ENCODE data around the gene MCFD2. TPM values are rescaled to one million over a fixed set of nuclear protein-coding genes. Genes with fewer than 3 reads are reported as not detected.

MCFD2 gene
- polyA plus RNA-seq, 1 donor (not counting 4 experiments of a cell fraction or from before 2014, with no cell fraction given): 132 TPM

DNA sequence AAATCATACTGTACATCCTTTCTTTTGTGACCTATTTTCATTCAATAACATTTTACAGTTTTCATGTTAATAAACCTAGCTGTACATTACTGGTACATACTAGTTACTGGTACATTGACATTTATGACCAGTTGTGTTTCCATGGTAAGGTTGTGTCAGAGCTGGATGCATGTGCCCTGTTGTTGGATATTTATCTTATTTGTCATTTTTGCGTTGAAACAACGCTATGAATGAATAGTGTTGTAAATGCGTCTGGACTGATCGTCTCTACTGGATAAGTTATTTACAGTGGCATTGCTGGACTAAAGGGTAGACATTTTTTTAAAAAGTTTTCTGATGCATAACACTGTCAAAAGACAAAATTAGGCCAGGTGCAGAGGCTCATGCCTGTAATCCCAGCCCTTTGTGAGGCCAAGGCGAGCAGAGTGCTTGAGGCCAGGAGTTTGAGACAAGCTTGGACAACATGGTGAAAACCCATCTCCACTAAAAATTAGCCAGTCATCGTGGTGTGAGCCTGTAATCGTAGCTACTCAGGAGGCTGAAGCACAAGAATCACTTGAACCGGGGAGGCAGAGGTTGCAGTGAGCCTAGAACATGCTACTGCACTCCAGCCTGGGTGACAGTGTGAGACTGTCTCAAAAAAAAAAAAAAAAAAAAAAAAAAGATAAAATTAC lies 40.2 kb downstream of the MCFD2 start:
- no peaks in the 10 kb centered on the region for H3K36me3 ChIP-seq (ENCODE audit: control insufficient read depth in 2 of 2, extremely low read depth in 1 of 2, insufficient read depth in 2 of 2, low read length in 2 of 2)
- TF ChIP-seq CTCF (optimal IDR thresholded peaks at IDR 0.05 in 1 of 3, IDR thresholded peaks at IDR 0.05 in 1 of 3, conservative IDR thresholded peaks at IDR 0.05 in 1 of 3; ENCODE audit: extremely low read depth in 1 of 3, insufficient read depth in 2 of 3, low read length in 3 of 3) (no peak), EZH2 (IDR thresholded peaks at IDR 0.05; ENCODE audit: low read length) (no peak)
- H3K9me1 ChIP-seq (ENCODE audit: control insufficient read depth, extremely low read depth, insufficient read depth, low read length): no peaks in the 10 kb centered on the region
- no peak overlapping the region for H3K9ac ChIP-seq (ENCODE audit: control insufficient read depth, extremely low read depth, insufficient read depth, low read length)
- H3K4me1 ChIP-seq (ENCODE audit: control insufficient read depth, extremely low read depth, insufficient read depth, low read length): peaks cover 18% of the 10 kb centered on the region
- DNase-seq (ENCODE audit: low read depth, low spot score): no peak
- H2AFZ ChIP-seq (ENCODE audit: control insufficient read depth, low read length): no peak overlapping the region
- no peaks in the 10 kb centered on the region for H4K20me1 ChIP-seq (ENCODE audit: control insufficient read depth, extremely low read depth, insufficient read depth, low read length)
- no peak for FAIRE-seq
- dilution Hi-C loops (cut with MboI; ENCODE audit: extremely low pct_ligation_motif_present, low sequenced_read_pairs): no loop called here
- H3K4me2 ChIP-seq (ENCODE audit: control insufficient read depth, extremely low read depth, insufficient read depth, low read depth, low read length): no peak overlapping the region
- H3K79me2 ChIP-seq (ENCODE audit: control insufficient read depth, insufficient read depth, low read length): no peaks in the 10 kb centered on the region
- no peaks in the 10 kb centered on the region for H3K9me3 ChIP-seq (ENCODE audit: control insufficient read depth, low read depth, low read length)
- H3K27me3 ChIP-seq (ENCODE audit: control insufficient read depth, extremely low read depth, insufficient read depth, low read length): no peaks in the 10 kb centered on the region
- H3K4me3 ChIP-seq (ENCODE audit: control insufficient read depth in 2 of 3, extremely low read depth in 1 of 3, insufficient read depth in 2 of 3, low read depth in 1 of 3, low read length in 3 of 3): no peak overlapping the region
- no peak overlapping the region for H3K27ac ChIP-seq (ENCODE audit: control insufficient read depth, insufficient read depth, low read length)

DNA sequence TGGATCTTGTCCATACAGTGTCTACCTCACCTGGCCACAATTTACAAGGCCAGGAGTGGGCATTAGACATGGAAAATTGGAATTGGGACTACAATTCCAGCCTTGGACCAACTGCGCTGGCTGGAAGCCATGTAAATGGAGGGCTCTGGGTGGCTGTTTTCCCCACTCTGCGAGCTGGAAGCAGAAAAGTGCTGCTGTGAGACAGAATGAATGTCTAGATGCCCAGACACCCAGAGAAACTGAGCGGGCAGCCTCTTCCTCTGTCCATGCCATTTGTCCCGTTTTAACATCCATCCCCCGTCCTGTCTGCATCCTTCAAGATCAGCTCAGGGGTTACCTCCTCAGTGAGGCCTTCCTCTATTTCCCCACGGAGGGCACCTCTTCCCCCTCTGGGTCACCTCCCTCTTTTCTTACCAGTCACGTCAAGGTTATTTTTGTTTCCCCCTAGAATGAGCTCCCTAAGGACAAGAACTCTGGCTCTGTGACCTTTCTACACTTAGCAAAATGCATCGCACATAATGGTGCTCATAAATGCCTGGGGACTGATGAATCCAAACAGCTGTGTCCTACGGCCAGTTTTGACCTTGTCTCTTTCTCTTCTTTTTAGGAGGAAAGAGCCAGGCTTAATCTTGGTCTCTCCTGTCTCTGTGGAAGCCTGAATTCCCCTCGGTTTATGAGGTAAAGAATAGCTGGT lies 41.2 kb downstream of the MCFD2 start:
- Histone ChIP-seq H3K4me1 (ENCODE audit: control insufficient read depth, extremely low read depth, insufficient read depth, low read length) (peaks cover 18% of the 10 kb centered on the region), H3K27me3 (ENCODE audit: control insufficient read depth, extremely low read depth, insufficient read depth, low read length) (no peaks in the 10 kb centered on the region), H3K9ac (ENCODE audit: control insufficient read depth, extremely low read depth, insufficient read depth, low read length) (no peak overlapping the region), H4K20me1 (ENCODE audit: control insufficient read depth, extremely low read depth, insufficient read depth, low read length) (no peaks in the 10 kb centered on the region), H3K4me2 (ENCODE audit: control insufficient read depth, extremely low read depth, insufficient read depth, low read depth, low read length) (no peak overlapping the region), H3K36me3 (ENCODE audit: control insufficient read depth in 2 of 2, extremely low read depth in 1 of 2, insufficient read depth in 2 of 2, low read length in 2 of 2) (no peaks in the 10 kb centered on the region), H3K27ac (ENCODE audit: control insufficient read depth, insufficient read depth, low read length) (no peak overlapping the region), H3K9me1 (ENCODE audit: control insufficient read depth, extremely low read depth, insufficient read depth, low read length) (no peaks in the 10 kb centered on the region), H3K4me3 (ENCODE audit: control insufficient read depth in 2 of 3, extremely low read depth in 1 of 3, insufficient read depth in 2 of 3, low read depth in 1 of 3, low read length in 3 of 3) (no peak overlapping the region), H3K9me3 (ENCODE audit: control insufficient read depth, low read depth, low read length) (no peaks in the 10 kb centered on the region), H3K79me2 (ENCODE audit: control insufficient read depth, insufficient read depth, low read length) (no peaks in the 10 kb centered on the region), H2AFZ (ENCODE audit: control insufficient read depth, low read length) (no peak overlapping the region)
- no peak for DNase-seq (ENCODE audit: low read depth, low spot score)
- dilution Hi-C loops (cut with MboI; ENCODE audit: extremely low pct_ligation_motif_present, low sequenced_read_pairs): no loop called here
- no peak for FAIRE-seq
- TF ChIP-seq CTCF (optimal IDR thresholded peaks at IDR 0.05 in 1 of 3, IDR thresholded peaks at IDR 0.05 in 1 of 3, conservative IDR thresholded peaks at IDR 0.05 in 1 of 3; ENCODE audit: extremely low read depth in 1 of 3, insufficient read depth in 2 of 3, low read length in 3 of 3): no peak
- TF ChIP-seq EZH2 (IDR thresholded peaks at IDR 0.05; ENCODE audit: low read length): no peak
